ENCODE data around the gene CIDEA.
"Not testable (repeated sequence)": the region's sequence is repeated elsewhere in the genome, so short reads cannot be mapped to it uniquely, and the experiment has no call there.

GRCh38 chr18:12228308-12228707 lies 25.9 kb upstream of the CIDEA start:
- not testable (repeated sequence) for TF ChIP-seq POLR2A, CTCF (IDR thresholded peaks at IDR 0.05)

Data from Peyer's patch (tissue), 4 donors.